ENCODE measurements around the gene ZNF619.
"Not testable (repeated sequence)": the region's sequence is repeated elsewhere in the genome, so short reads cannot be mapped to it uniquely, and the experiment has no call there.

ZNF619 gene

DNA sequence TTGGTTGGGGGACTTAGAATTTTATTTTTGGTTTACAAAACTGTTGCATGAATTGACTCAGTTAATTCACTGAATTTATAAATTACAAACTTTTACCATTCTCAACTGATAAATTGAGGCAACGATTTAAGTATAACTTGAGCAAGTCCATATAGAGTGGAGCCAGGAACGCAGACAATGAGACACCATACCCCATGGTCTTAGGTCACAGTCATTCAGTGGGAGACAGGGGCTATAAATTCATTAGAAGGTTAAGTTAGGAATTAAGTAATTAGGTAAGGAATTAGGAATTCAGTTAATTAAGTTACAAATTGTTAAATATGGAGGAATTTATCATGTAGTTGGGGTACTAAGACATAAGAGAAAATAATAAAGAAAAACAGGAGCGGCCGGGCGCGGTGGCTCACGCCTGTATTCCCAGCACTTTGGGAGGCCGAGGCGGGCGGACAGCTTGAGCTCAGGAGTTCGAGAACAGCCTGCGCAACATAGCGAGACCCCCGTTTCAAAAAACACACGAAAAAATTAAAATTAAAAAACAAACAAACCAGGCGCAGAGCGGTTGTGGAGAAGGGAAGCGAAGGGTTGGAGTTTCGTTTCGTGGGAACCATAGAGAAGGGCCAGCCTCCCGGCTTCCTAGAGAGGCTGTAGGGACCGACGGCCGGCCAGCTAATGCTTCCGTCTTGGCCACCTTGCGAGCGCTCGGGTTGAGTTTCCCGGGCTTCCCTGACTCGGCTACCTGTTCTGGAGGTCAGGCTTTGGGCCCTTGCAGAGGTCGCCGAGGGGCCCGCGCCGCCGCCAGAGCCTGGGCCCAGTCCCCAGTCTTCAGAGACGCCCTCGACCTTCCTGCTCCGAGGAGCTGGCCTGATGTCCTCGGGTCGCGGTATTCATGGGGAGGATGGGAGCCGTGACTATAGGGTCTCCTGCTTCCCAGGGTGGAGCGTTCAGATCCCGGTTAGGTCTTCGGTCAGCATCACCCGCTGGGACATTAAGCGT, at the start of gene ZNF619:
Gene ZNF619 (plus strand): TSS at position 645 of the 993 bp plus-strand sequence. CDS start 858 bp downstream, outside the sequence.
- peak; percentile 66 for DNase-seq (ENCODE audit: low spot score)

DNA sequence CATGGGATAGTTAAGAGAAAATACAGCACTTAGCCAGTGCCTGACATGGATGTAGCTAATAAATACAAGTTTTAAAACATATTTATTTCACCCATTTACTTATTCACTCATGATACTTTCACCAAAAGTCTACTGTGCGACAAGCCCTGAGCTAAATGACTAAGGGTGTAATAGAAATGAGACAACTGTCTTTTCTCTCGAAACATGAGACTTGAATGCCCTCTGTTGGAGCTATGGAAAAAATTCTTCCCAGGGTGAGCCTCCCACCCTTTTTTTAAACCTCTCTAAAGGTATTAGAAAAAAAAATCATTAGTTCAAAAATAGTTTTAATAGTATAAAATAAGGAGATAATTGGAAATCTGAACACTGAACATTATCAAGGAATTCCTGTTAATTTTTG, 44.1 kb upstream of the ZNF619 start:
- no peak for DNase-seq (ENCODE audit: low spot score)

DNA sequence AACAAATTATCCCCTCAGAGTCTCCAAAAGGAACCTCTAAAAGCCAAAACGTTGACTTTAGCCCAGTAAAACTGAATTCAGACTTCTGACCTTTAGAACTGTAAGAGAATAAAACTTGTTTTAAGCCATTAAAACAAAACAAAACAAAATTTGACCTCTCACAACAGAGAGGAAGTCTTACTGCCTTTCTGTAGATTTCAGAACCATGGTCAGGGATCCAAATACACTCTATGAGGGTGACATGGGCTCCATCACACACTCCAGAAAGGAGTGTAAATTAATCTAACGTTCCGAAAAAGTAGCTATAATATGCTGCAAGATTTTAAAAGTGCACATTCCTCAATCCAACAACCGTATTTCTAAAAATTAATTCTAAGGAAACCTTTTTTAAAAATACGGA, 39.0 kb upstream of the ZNF619 start:
- no peak for DNase-seq (ENCODE audit: low spot score)

DNA sequence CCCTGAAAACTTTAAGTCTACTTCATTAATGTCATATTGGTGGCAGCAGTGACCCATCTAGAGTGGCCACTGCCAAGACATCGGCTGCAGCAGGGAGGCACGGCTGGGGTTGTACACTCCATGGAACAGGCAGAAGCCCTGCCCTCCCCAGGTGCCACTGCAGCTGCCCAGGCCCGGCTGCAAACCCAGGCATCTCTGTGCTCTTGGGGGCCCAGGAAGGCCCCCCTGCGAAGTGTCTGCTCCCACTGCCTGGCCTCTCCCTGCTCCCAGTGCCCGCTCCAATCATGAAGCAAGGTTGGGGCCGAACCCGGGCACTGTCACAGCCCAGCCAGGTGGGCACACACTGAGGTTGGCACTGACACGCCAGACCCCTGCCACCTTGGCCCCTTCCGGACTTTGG, 31.9 kb upstream of the ZNF619 start:
- no peak for DNase-seq (ENCODE audit: low spot score)

DNA sequence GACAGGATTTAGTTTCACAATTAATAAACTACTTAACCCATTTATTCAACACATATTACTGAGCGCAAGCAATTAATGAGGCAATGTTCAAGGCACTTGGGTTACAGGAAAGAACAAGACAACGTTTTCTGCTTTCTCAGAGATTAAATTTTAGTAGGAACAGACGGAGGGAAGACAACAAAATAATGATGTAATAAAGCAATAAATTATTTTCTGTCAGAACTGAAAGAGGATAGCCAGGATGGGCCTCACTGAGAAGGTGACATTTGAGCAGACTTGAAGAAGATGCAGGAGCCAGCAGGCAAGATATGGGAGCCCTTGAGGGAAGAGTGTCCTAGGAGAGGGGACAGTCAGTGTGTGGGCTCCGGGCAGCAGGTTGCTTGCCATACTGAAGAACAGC, 31.0 kb upstream of the ZNF619 start:
- DNase-seq (ENCODE audit: low spot score): no peak

DNA sequence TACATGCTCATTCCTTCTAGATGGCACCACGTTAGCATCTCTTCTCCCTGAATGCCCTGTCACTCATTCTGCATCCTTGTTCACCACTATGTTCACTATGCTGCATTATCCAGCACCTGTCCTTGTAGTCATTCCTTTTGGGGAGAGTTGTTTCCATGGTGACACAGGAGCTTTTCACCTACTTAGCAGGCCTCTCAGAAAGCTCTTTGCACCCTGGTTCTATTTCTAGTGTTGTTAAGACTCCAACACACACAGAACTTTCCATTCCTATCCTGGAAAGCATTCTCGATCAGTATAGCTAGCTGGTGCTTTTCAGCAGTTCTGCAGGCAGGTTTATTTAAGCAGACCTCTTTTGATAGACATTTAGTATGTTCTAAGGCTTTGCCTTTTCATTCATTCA, 26.5 kb upstream of the ZNF619 start:
- no peak for DNase-seq (ENCODE audit: low spot score)

DNA sequence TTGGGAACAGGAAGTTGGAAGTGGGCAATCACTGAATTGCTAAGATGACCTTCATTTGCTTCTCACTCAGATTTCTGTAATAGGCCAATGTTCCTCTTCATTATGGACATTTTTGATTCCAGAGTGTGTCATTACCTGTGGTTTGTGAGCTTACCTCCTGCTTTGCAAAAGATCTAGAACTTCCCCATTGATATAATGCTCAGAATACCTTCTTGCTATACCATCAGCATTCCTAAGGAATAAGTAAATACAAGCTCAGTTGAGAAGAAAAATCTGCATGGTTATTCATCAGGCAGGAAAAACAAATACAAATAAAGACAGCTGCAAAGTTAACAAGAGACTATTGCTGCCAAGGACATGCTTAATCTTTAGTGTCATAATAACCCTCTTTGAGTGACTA, 25.4 kb upstream of the ZNF619 start:
- no peak for DNase-seq (ENCODE audit: low spot score)

DNA sequence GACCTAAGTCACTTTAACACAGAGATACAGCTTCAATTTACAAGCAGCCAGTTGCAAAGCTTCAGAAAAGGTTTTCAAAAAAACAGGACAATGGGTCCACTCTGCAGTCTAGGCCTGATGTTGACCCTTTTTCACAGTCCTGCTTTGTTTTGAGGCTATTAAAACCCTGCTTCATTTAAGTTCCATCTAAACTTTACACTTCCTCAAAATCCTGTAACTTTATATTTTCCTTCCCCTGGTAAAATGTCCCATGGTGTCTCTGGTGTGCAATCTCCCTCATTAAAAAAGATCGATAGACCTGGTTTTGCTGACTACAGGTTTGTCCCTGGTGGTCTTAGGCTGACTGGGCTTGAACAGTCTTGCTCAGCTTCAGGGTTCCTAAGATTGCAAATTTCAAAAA, 24.9 kb upstream of the ZNF619 start:
- DNase-seq (ENCODE audit: low spot score): no peak

DNA sequence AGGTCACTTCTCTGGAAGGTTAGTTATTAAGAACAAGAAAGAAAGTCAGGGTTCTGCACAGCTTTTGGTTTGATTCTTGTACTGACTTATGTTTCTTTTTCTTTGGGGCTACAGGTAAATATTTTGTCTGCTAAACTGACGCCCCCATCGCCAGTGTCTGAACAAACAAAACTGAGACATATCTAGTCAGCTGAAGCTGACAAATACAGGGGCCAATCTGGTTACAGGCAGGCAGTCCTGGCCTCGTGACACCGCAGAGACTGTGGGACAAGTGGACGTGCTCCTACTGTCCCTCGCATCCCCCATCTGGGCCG, 24.4 kb upstream of the ZNF619 start:
- no peak for DNase-seq (ENCODE audit: low spot score)

DNA sequence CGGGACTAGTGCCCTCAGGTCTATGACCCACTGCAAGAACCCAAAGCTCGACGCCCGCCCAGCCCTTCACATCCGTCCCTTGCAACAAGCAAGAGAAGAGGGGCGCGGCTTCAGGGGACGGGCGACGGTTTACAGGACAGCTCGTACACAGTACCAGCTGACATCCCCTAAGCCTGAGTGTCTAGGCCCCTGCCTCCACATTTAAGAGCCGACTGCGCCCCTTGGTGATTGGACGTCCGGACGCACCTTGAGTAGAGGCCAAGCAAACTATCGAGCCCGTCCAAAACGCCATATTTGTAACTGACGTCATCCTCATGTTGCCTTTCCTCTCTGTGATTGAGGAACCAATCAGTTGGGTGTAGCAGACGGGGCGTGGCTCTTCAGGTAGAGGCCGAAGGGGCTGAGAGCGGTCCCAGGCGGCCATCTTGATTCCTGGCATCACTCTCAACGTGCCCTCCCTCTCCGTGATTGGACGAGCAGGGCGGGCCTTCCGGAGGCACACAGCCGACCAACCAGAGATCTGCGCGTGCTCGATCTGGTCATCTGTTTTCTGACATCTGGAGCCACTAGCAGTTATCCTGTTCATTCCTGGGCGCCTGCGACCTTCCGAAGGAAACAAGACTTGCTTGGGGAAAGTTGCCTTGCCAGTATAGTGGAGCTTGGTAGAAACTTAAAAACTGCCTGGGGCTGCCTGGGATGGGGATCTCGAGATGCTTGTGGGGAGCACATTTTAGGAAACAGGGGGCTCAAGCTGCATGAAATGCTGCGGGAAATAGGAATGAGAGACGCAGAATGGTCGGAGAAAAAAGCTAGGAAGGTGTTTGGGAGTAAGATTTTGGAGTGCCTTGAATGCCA, 23.8 kb upstream of the ZNF619 start:
- DNase-seq (ENCODE audit: low spot score): peak; percentile 97

DNA sequence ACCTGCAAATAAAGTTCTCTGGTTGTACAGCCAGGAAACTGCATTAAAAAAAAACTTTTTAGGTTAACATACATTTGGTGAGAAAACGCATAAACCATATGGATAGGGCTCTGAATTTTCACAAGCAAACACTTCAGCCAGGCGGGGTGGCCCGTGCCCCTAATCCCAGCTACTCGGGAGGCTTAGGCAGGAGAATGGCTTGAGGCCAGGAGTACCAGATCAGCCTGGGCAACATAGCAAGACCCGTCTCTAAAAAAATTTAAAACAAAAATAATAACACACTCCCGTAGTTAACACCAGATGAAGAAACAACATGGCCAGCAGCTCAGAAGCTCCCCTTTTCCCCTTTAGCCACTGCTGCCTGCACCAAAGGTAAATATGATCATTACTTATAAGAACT, 23.0 kb upstream of the ZNF619 start:
- DNase-seq (ENCODE audit: low spot score): no peak

DNA sequence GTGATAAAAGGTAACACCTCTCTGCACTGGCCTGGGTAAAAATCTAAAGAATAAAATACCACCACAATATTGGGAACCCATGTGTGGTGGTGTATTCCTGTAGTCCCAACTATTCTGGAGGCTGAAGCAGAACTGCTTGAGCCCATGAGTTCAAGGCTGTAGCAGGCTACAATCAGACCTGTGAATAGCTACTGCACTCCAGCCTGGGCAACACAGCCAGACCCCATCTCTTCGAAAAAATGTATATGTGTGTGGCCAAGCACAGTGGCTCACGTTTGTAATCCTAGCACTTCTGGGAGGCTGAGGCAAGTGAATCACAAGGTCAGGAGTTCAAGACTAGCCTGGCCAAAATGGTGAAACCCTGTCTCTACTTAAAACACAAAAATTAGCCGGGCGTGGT, 21.6 kb upstream of the ZNF619 start:
- no peak for DNase-seq (ENCODE audit: low spot score)

DNA sequence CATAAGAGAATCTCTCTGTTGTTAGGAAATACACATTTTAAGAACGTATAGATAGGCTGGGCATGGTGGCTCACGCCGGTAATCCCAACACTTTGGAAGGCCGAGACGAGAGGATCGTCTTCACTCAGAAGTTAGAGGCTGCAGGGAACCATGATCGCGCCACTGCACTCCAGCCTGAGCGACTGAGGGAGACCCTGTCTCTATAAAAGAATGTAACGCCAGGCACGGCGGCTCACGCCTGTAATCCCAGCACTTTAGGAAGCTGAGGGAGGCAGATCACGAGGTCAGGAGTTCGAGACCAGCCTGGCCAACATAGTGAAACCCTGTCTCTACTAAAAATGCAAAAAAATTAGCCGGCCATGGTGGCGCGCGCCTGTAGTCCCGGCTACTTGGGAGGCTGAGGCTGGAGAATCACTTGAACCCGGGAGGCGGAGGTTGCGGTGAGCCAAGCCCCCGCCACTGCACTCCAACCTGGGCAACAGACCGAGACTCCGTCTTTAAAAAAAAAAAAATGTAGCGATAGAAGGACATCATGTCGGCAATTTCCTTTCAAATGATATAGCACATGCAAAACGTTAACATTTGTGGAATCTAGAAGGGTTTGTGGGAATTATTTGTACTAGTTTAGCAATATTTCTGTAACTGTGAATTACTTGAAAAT, 20.5 kb upstream of the ZNF619 start:
- no peak for DNase-seq (ENCODE audit: low spot score)

DNA sequence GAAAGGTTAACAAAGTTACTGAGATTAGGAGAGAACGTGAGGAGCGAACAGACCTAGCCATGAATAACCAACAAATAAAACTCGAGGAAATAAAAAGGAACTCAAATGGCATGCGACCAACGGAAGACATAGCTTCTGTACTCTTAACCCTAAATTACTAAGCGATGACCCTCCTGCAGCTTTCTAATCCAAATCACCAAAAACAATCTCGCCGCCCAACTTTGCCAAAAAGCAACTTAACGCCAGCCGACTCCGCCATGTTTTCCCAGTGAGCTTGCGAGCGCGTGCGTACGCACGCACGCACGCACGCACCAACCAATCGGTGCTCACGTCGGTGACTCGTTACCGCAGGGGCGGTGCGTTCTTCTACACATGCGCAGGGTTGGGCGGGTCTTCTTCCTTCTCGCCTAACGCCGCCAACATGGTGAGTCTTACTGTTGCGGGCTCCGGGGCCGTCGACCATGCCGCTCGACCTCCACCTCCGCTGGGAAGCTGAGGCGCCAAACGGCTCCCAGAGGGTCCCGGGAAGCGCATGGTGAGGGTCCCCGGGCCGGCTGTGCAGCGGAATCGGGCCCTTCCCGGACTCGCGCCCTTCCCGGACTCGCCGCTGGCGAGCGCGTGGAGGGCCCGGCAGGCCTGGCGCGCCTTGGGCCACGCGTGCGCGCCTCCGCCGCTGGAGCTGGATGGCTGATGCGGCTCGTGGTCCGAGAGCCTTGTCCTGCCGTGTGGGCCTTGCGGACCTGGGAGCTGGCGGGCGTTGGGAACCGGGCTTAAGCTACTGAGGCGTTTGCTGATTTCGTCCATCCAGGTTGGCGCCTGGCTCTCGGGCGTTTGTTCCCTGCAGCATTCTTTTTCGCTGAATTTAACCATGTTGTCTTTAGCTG, 19.7 kb upstream of the ZNF619 start, which contains the start of gene RPL14:
Gene RPL14 (plus strand): TSS at position 400 of the 884 bp plus-strand sequence. CDS start 133 bp downstream, at position 533.
- DNase-seq (ENCODE audit: low spot score): peak; percentile 94

DNA sequence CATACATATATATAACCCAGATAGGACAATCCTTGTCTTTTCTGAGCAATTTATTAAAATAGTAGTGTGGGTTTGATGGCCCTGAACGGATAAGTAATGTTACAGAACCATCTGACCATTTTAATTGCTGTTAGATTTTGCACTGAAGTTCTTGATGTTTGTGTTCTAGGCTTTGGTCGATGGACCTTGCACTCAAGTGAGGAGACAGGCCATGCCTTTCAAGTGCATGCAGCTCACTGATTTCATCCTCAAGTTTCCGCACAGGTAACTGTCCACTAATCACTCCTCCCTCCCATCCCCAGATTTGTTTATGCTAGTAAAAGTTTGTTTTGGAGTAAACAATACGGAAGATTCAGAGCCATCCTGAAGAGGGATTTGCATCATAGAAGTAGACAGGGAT, 18.4 kb upstream of the ZNF619 start:
- DNase-seq (ENCODE audit: low spot score): no peak

DNA sequence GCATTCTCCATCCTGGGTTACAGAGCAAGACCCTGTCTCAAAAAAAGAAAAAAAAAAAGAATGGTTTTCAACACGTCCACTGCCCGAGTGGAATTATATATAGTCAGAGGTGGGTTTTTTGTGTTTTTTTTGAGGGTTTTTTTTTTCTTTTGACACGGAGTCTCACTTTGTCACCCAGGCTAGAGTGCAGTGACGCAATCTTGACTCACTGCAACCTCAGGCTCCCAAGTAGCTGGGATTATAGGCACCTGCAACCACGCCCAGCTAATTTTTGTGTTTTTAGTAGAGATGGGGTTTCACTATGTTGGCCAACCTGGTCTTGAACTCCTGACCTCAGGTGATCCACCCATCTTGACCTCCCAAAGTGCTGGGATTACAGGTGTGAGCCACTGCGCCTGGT, 16.4 kb upstream of the ZNF619 start:
- DNase-seq (ENCODE audit: low spot score): not testable (repeated sequence)

DNA sequence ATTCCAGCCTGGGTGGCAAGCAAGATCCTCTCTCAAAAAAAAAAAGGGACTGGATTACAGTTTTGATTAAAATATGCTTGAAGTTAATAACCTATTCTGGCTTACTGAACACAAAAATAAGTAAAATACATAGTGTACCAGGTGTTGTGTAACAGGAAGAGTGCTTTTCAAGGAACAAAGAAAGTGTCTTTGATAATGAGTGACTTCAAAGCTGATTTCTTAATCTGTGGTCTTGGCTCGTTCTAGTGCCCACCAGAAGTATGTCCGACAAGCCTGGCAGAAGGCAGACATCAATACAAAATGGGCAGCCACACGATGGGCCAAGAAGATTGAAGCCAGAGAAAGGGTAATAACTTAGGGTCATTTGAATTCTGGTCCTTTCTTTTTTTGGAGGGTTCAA, 15.8 kb upstream of the ZNF619 start:
- DNase-seq (ENCODE audit: low spot score): no peak

DNA sequence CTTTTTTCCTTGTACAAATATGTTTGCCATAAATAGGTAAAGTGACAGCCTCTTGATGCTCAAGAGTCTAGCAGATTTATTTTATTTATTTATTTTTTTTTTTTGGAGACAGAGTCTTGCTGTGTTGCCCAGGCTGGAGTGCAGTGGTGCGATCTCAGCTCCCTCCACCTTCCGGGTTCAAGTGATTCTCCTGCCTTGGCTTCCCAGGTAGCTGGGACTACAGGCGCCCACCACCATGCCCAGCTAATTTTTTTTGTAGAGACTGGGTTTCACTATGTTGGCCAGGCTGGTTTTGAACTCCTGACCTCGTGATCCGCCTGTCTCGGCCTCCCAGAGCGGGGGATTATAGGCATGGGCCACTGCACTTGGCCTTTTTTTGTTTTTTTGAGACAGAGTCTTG, 14.1 kb upstream of the ZNF619 start:
- DNase-seq (ENCODE audit: low spot score): not testable (repeated sequence)

DNA sequence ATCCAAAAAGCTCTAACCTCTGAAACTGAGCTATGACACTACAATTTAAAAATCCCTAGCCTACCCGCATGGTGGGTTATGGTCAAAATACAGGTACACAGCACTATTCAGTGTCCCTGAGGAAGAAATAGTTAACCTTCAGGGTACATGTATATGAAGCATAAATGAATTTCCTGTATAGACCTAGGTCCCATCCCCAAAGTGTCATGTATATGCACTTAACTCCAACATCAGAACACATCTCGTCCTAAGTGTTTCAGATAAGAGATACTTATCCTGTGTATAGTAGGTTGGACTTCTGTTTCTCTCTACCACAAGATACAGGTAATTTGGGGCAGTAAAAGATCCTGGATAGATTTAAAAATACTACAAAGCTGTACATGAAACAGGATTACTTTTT, 13.3 kb upstream of the ZNF619 start:
- no peak for DNase-seq (ENCODE audit: low spot score)

DNA sequence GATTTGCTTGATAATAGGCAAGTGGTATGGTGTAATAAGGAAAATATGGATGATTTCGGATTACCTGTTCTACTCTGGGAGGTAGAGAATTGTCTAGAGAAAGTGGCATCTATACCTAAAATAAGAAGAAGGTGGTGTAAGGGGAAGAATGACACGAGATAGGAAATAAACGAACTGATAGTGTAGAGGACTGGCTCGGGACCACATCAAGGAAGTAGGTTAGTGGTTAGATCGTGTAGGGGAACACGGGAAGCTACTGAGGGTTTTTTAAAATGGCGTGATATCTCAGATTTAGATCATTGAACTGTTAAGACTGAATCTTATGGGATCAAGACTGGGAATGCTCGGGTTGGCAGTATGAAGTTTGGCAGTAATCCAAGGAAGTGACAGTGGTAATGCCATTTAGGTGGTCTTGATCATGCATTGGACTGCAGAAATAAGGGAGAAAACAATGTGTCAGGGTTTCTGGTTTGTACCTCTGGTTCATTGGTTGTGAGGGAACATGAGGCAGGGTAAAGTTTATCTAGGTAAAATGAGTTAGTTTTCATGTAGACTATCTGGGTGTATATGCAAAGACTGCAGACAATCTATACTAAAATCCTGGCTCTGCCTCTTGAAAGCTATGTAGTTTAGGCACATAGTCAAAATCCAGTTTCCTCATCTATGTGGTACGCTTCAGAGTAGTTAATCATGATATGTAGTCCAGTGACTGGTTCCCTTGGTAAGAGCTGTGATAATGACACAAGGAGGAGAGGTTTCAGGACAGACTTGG, 12.4 kb upstream of the ZNF619 start:
- DNase-seq (ENCODE audit: low spot score): no peak

DNA sequence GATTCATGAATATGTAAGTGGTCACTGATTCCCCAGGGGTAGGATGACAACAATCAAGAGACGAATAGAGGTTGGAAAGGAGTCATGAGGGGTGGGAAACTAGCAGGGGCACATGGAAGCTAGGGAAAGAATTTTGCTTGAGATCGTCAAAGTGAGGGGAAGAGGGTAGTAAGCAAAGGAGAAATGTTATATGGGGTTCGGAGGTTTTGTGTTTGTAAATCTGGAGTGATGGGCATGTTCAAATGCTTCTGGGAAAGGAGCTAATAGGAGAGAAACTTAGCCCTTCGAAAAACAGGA, 11.9 kb upstream of the ZNF619 start:
- no peak for DNase-seq (ENCODE audit: low spot score)
